HG03064 (cell line): ENCODE data around the gene LAPTM5.
"Not testable (repeated sequence)": the region's sequence is repeated elsewhere in the genome, so short reads cannot be mapped to it uniquely, and the experiment has no call there.

ENCODE experiments used
- ATAC-seq: cut with Tn5 transposase; IDR thresholded peaks from one replicate; pipeline ENCODE4 v1.9.1; 2021; ENCODE audit warnings: low read depth; ENCODE audit not compliant: unreplicated experiment

The LAPTM5 gene

GRCh38 chr1:30757352-30758120 lies at the start of gene LAPTM5:
Gene LAPTM5, minus strand, starts transcription at chr1:30757774. Its CDS starts 29 bp downstream, at chr1:30757745.
- no peak for ATAC-seq

- no peak for ATAC-seq
Observed at GRCh38 chr1:30806381-30807317, 49.1 kb upstream of the LAPTM5 start.

- no peak for ATAC-seq
Observed at GRCh38 chr1:30805304-30806003, 47.9 kb upstream of the LAPTM5 start.

- no peak for ATAC-seq
Observed at GRCh38 chr1:30804822-30805221, 47.2 kb upstream of the LAPTM5 start.

GRCh38 chr1:30804352-30804751 lies 46.8 kb upstream of the LAPTM5 start:
- no peak for ATAC-seq

GRCh38 chr1:30803562-30803961 lies 46.0 kb upstream of the LAPTM5 start:
- ATAC-seq, result no peak

GRCh38 chr1:30801771-30802198 lies 44.2 kb upstream of the LAPTM5 start:
- ATAC-seq, result no peak

GRCh38 chr1:30799233-30799511 lies 41.6 kb upstream of the LAPTM5 start:
- no peak for ATAC-seq

- ATAC-seq, result no peak
Observed at GRCh38 chr1:30798389-30799232, 41.0 kb upstream of the LAPTM5 start.

GRCh38 chr1:30795026-30795425 lies 37.5 kb upstream of the LAPTM5 start:
- no peak for ATAC-seq

GRCh38 chr1:30794260-30794659 lies 36.7 kb upstream of the LAPTM5 start:
- ATAC-seq, result no peak

- ATAC-seq, result no peak
Observed at GRCh38 chr1:30793209-30793608, 35.6 kb upstream of the LAPTM5 start.

GRCh38 chr1:30791868-30792267 lies 34.3 kb upstream of the LAPTM5 start:
- no peak for ATAC-seq

GRCh38 chr1:30790850-30791778 lies 33.5 kb upstream of the LAPTM5 start:
- no peak for ATAC-seq

GRCh38 chr1:30790256-30790525 lies 32.6 kb upstream of the LAPTM5 start:
- not testable (repeated sequence) for ATAC-seq

GRCh38 chr1:30789388-30790255 lies 32.0 kb upstream of the LAPTM5 start:
- no peak for ATAC-seq

GRCh38 chr1:30788580-30789387 lies 31.2 kb upstream of the LAPTM5 start:
- ATAC-seq, result no peak
